A549 (cell line): ENCODE data around the gene LTBP4. TPM values are rescaled to one million over a fixed set of nuclear protein-coding genes. Genes with fewer than 3 reads are reported as not detected.

Experiments
- ATAC-seq, 2 experiments: fragments of 200-7000 bp in 1 of 2; fragments of >200 bp in 1 of 2; cut with Nextera tagmentation in 1 of 2; cut with Tn5 transposase in 1 of 2; 3 replicates each; pipeline versions ENCODE4 v1.8.0 to v1.9.1; 2018 to 2020; ENCODE audit warnings: mild to moderate bottlenecking in 1 of 2, moderate library complexity in 1 of 2
- CTCF ChIA-PET: fragments of 300-600 bp; sonication (Branson Sonifier 250); formaldehyde crosslinking; extraction: SDS; loops from one replicate; lab custom pipeline; 2021; ENCODE audit warnings: antibody characterized with exemption, inconsistent platforms; lab: Yijun Ruan, JAX
- POLR2A ChIA-PET: fragments of 350-600 bp; formaldehyde crosslinking; extraction: SDS; loops from one replicate; lab custom pipeline; 2021; ENCODE audit warnings: antibody characterized with exemption, inconsistent platforms; lab: Yijun Ruan, JAX
- DNase-seq, 2 experiments: peaks; one replicate each; pipeline versions ENCODE4 v3.0.0 to v3.0.0-alpha.2; 2011 to 2016; ENCODE audit warnings: low read depth in 1 of 2, low spot score in 1 of 2
- FAIRE-seq: peaks from 2 replicates; lab custom pipeline; 2011; peaks lifted over from hg19 to GRCh38; lab: Jason Lieb, UNC
- H3K27ac ChIP-seq, 2 experiments: fragments of >200 bp; sonication (Bioruptor Twin); formaldehyde crosslinking; 3 replicates each; pipeline ENCODE4 v1.5.1; 2016 to 2017
- H3K4me1 ChIP-seq: fragments of >200 bp; sonication (Bioruptor Twin); formaldehyde crosslinking; 3 replicates; pipeline ENCODE4 v1.6.1; 2016
- H3K4me2 ChIP-seq: fragments of >200 bp; sonication (Bioruptor Twin); formaldehyde crosslinking; 3 replicates; pipeline ENCODE4 v1.6.1; 2016
- H3K4me3 ChIP-seq: fragments of >200 bp; sonication (Bioruptor Twin); formaldehyde crosslinking; 3 replicates; pipeline ENCODE4 v1.5.1; 2016
- H3K9me3 ChIP-seq: fragments of >200 bp; sonication (Bioruptor Twin); formaldehyde crosslinking; 3 replicates; pipeline ENCODE4 v1.6.1; 2016
- ATOH8 ChIP-seq: fragments of 250-450 bp; sonication (Bioruptor Pico); IDR thresholded peaks from 2 replicates; pipeline ENCODE4 v1.5.0; 2020; ENCODE audit warnings: low read depth, mild to moderate bottlenecking, moderate library complexity
- CBX8 ChIP-seq: fragments of 200-600 bp; sonication (generic); IDR thresholded peaks from 2 replicates; pipeline ENCODE4 v1.6.1; 2016
- CTCF ChIP-seq: fragments of >200 bp; sonication (Bioruptor Twin); formaldehyde crosslinking; IDR thresholded peaks from 3 replicates; pipeline ENCODE4 v1.5.1; 2016
- E2F6 ChIP-seq: IDR thresholded peaks from 2 replicates; pipeline ENCODE4 v1.6.1; 2012; ENCODE audit warnings: low read depth, borderline replicate concordance
- EHF ChIP-seq: fragments of 250-450 bp; sonication (Bioruptor Pico); IDR thresholded peaks from 2 replicates; pipeline ENCODE4 v1.5.0; 2020; ENCODE audit warnings: mild to moderate bottlenecking
- EHMT2 ChIP-seq: fragments of 200-600 bp; sonication (generic); IDR thresholded peaks from 2 replicates; pipeline ENCODE4 v1.6.1; 2016; ENCODE audit warnings: antibody characterized with exemption, low read depth, mild to moderate bottlenecking, moderate library complexity
- ESRRA ChIP-seq: fragments of 150-350 bp; IDR thresholded peaks from 2 replicates; pipeline ENCODE4 v1.6.1; 2014; ENCODE audit warnings: mild to moderate bottlenecking, low read length, borderline replicate concordance
- FOSB ChIP-seq: fragments of 250-450 bp; sonication (Bioruptor Pico); IDR thresholded peaks from 2 replicates; pipeline ENCODE4 v1.5.0; 2020; ENCODE audit warnings: mild to moderate bottlenecking, moderate library complexity
- FOXS1 ChIP-seq: fragments of 250-450 bp; sonication (Bioruptor Pico); IDR thresholded peaks from 2 replicates; pipeline ENCODE4 v1.5.0; 2020; ENCODE audit warnings: mild to moderate bottlenecking, moderate library complexity
- GATA3 ChIP-seq: IDR thresholded peaks from 2 replicates; pipeline ENCODE4 v1.6.1; 2012; ENCODE audit warnings: borderline replicate concordance
- HES2 ChIP-seq: fragments of >200 bp; sonication (Bioruptor Twin); formaldehyde crosslinking; IDR thresholded peaks from 2 replicates; pipeline ENCODE4 v1.6.1; 2016
- HEYL ChIP-seq: fragments of 250-450 bp; sonication (Bioruptor Pico); IDR thresholded peaks from 2 replicates; pipeline ENCODE4 v1.8.0; 2021; ENCODE audit warnings: mild to moderate bottlenecking, moderate library complexity
- HMGXB4 ChIP-seq: fragments of 250-450 bp; sonication (Bioruptor Pico); IDR thresholded peaks from 2 replicates; pipeline ENCODE4 v1.5.0; 2021; ENCODE audit warnings: mild to moderate bottlenecking, moderate library complexity, borderline replicate concordance
- HOXB5 ChIP-seq: fragments of 250-450 bp; sonication (Bioruptor Pico); IDR thresholded peaks from 2 replicates; pipeline ENCODE4 v1.5.0; 2020; ENCODE audit warnings: mild to moderate bottlenecking, moderate library complexity
- KDM1A ChIP-seq: fragments of 200-600 bp; sonication (generic); IDR thresholded peaks from 2 replicates; pipeline ENCODE4 v1.6.1; 2016; ENCODE audit warnings: low read depth, mild to moderate bottlenecking
- MAFK ChIP-seq: fragments of 450-650 bp; IDR thresholded peaks from 2 replicates; pipeline ENCODE4 v1.6.1; 2014; ENCODE audit not compliant: partially characterized antibody
- MAX ChIP-seq: IDR thresholded peaks from 2 replicates; pipeline ENCODE4 v1.6.1; 2012
- NPAS2 ChIP-seq: fragments of 250-450 bp; sonication (Bioruptor Pico); IDR thresholded peaks from 2 replicates; pipeline ENCODE4 v1.8.0; 2022; ENCODE audit warnings: mild to moderate bottlenecking, moderate library complexity, borderline replicate concordance
- NR3C1 ChIP-seq: fragments of >200 bp; sonication (Bioruptor Twin); formaldehyde crosslinking; IDR thresholded peaks from 3 replicates; pipeline ENCODE4 v1.6.1; 2017
- POLR2AphosphoS2 ChIP-seq: conservative IDR thresholded peaks from 2 replicates; pipeline ENCODE4 v1.6.1; 2012; ENCODE audit warnings: low read length, improper control_type of control experiment, inconsistent platforms
- RAD21 ChIP-seq, 2 experiments: fragments of >200 bp in 1 of 2; sonication (Bioruptor Twin) in 1 of 2; formaldehyde crosslinking in 1 of 2; IDR thresholded peaks in 1 of 2; conservative IDR thresholded peaks in 1 of 2; 2 replicates in 1 of 2; 3 replicates in 1 of 2; pipeline ENCODE4 v1.6.1; 2012 to 2018; ENCODE audit warnings: inconsistent platforms in 1 of 2
- RARB ChIP-seq: fragments of 250-450 bp; sonication (Bioruptor Pico); IDR thresholded peaks from 2 replicates; pipeline ENCODE4 v1.8.0; 2021; ENCODE audit warnings: mild to moderate bottlenecking, moderate library complexity
- REST ChIP-seq: fragments of 200-600 bp; sonication (generic); IDR thresholded peaks from 2 replicates; pipeline ENCODE4 v1.6.1; 2016; ENCODE audit warnings: antibody characterized with exemption, mild to moderate bottlenecking, moderate library complexity
- RNF2 ChIP-seq: fragments of 200-600 bp; sonication (generic); IDR thresholded peaks from 2 replicates; pipeline ENCODE4 v1.6.1; 2016; ENCODE audit warnings: low read depth, mild to moderate bottlenecking, antibody characterized with exemption, moderate library complexity, borderline replicate concordance
- SMC3 ChIP-seq: fragments of >200 bp; sonication (Bioruptor Twin); formaldehyde crosslinking; IDR thresholded peaks from 3 replicates; pipeline ENCODE4 v1.6.1; 2018; ENCODE audit warnings: inconsistent platforms
- SREBF2 ChIP-seq: fragments of 450-650 bp; IDR thresholded peaks from 2 replicates; pipeline ENCODE4 v1.6.1; 2014; ENCODE audit warnings: mild to moderate bottlenecking, moderate library complexity
- USF2 ChIP-seq: fragments of 450-650 bp; IDR thresholded peaks from 2 replicates; pipeline ENCODE4 v1.6.1; 2014; ENCODE audit warnings: antibody characterized with exemption
- ZSCAN20 ChIP-seq: fragments of 250-450 bp; sonication (Bioruptor Pico); IDR thresholded peaks from 2 replicates; pipeline ENCODE4 v1.8.0; 2022; ENCODE audit warnings: mild to moderate bottlenecking, moderate library complexity
- WGBS: methylation state at CpG from one replicate; pipeline ENCODE4 v1.1.6; 2017; ENCODE audit errors: missing lambda C conversion rate; 5-methylcytosine and 5-hydroxymethylcytosine counted together
- polyA plus RNA-seq, 4 experiments: library from polyadenylated mRNA; depleted of rRNA in 3 of 4; stranded (reverse); fragments of >200 nt; fragmentation: RNase III in 1 of 4; extraction: RNeasy Plus Mini Kit Qiagen cat#74134 plus additional on column Dnase treatment in 1 of 4; gene quantifications; 2 replicates in 3 of 4; 3 replicates in 1 of 4; pipeline ENCODE4 v1.2.3, GENCODE V29; 2011 to 2017

Gene LTBP4
- polyA plus RNA-seq, 2 of the 4 experiments (the other 2 are of a cell fraction): 23.1 to 43.2 TPM

- Histone ChIP-seq H3K4me1 (peaks cover 58% of the 10 kb centered on the region), H3K4me2 (peak overlapping the region; percentile 92), H3K9me3 (no peaks in the 10 kb centered on the region), H3K27ac (peak overlapping the region; percentile 71 to 85), H3K4me3 (peak overlapping the region; percentile 46)
- 6% methylated on average over 41 of the region's 71 CpGs for WGBS
- ChIA-PET POLR2A (interaction anchor here (0.6 to 2.8 kb wide), 12 partner anchors 9 to 257 kb away, joined by 3 to 15 read pairs (median 8); partner anchors contain the start of genes BLVRB, C19orf47, PLD3 and SERTAD1), CTCF (interaction anchor here (0.7 to 35.2 kb wide), 20 partner anchors 10 to 300 kb away, joined by 3 to 2247 read pairs (median 6); partner anchors contain the start of genes BLVRB and SPTBN4)
- ATAC-seq: peak; percentile 54 to 70
- DNase-seq: peak; percentile 96 to 99
- peak; percentile 39 for FAIRE-seq
- TF ChIP-seq RARB (CRISPR knock-in tag) (no peak; the same call in 1 of the 2 replicates), EHF (CRISPR knock-in tag) (peak; percentile 93), SREBF2 (no peak), SMC3 (peak; percentile 72), KDM1A (no peak), RAD21 (conservative IDR thresholded peaks at IDR 0.05 in 1 of 2, IDR thresholded peaks at IDR 0.05 in 1 of 2) (peak in 1 of 2 experiments; percentile 79; a peak in 4 of 5 replicates), POLR2AphosphoS2 (no peak; the same call in 1 of the 2 replicates), RNF2 (no peak), HES2 (no peak), ZSCAN20 (CRISPR knock-in tag) (no peak), NPAS2 (CRISPR knock-in tag) (no peak; the same call in 1 of the 2 replicates), ATOH8 (CRISPR knock-in tag) (peak; percentile 85), HOXB5 (CRISPR knock-in tag) (peak; percentile 92), HEYL (CRISPR knock-in tag) (no peak), E2F6 (peak; percentile 99), ESRRA (no peak), MAFK (no peak), NR3C1 (no peak), REST (no peak), USF2 (peak; percentile 76), CTCF (peak; percentile 81), CBX8 (no peak), FOXS1 (CRISPR knock-in tag) (peak; percentile 59), MAX (peak; percentile 100), FOSB (no peak), HMGXB4 (CRISPR knock-in tag) (peak; percentile 93), EHMT2 (no peak), GATA3 (peak; percentile 59; the same call in 1 of the 2 replicates)
These were observed 4.2 kb downstream of the LTBP4 start for GRCh38 chr19:40605216-40605971.
